Measurements from ENCODE around the gene MYOG. TPM values are rescaled to one million over a fixed set of nuclear protein-coding genes. Genes with fewer than 3 reads are reported as not detected.

Gene MYOG
- polyA plus RNA-seq, 6 donors from 2014 or later = not detected

DNA sequence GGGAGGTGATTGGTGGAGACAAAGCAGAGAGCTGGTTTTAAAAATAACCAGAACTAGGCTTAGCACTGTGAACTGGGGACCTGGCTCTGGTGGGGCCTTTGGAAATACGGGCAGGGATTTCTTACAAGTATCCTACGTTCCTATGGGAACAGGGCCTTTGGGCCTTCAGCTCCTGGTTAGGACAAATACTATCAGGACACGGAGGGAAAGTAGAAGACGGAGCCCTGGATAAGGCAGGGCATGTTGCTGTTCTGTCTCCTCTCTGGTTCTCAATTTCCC, 5.3 kb upstream of the MYOG start:
- ATAC-seq (ENCODE audit: low read depth in 2 of 2) (no peak), DNase-seq (no peak)
- no peaks in the 10 kb centered on the region for H3K4me1 Mint-ChIP-seq
- H3K9me3 Mint-ChIP-seq = peaks cover 15 to 27% (median 24%) of the 10 kb centered on the region in 7 donors
- no peak overlapping the region for H3K4me3 Mint-ChIP-seq
- H3K27ac Mint-ChIP-seq = peak overlapping the region in 1 of 6 donors; percentile 63
- peaks cover 11 to 26% of the 10 kb centered on the region in 2 donors for H3K36me3 Mint-ChIP-seq
- H3K27me3 Mint-ChIP-seq = peaks cover 27 to 68% (median 46%) of the 10 kb centered on the region in 3 donors

DNA sequence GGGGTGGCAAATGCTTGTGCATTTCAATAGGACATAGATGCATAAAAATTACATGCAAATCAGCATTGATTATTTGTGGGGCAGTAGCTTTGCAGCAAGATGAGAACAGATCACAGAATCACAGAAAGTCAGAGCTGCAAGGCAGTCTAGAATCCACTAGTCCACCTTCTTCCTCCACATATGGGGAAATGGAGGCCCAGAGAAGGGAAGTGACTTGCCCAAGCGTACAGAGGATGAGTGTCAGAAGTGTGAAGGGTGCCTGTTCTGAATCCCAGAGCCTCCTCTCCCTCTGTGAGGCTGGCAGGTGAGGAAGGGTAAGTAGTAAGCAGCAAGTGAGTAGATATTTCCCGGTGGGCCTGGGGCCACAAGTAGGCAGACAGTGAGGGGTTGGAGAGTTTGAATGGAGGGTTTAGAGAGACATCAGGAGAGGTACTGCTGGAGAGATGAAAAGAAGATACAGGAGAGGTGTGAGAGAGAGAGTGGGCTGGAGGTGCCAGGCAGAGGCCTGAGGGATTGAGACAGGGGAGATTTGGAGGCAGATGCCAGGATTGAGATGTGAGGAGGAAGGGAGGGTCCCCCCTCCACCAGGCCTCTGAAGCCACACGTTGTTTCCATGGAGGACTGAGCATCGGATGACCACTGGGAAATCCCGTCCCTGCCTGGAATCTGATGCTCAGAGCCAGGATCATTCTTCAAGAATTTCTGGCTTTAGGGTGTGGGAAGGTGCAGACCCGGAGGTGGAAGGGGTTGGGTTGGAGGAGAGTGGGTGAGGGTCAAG, 4.8 kb upstream of the MYOG start:
- Mint-ChIP-seq H3K9me3 (peaks cover 13 to 22% (median 19%) of the 10 kb centered on the region in 7 donors), H3K27me3 (peaks cover 27 to 63% (median 43%) of the 10 kb centered on the region in 3 donors), H3K4me1 (no peaks in the 10 kb centered on the region), H3K27ac (peak overlapping the region in 1 of 6 donors; percentile 63), H3K4me3 (no peak overlapping the region), H3K36me3 (peaks cover 8 to 23% of the 10 kb centered on the region in 2 donors)
- no peak for DNase-seq
- ATAC-seq (ENCODE audit: low read depth in 2 of 2) = no peak

DNA sequence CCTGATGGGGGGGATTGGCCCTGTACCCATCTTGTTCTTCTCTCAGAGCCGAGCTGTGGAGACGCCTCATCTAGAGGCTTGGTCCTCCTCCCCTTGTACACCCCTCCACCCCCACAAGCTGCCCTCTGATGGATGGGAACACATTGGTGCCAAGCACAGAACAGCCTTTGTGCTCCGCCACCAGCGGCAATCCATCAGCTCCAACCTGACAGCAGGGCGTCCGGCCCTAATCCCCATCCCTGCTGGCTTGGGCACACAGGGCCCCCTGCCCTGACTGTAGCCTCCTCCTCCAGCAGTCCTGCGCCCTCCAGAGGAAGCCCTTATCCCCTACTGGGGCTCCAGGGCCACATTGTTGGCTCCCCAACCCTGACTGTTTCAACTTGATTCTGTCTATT, 3.8 kb upstream of the MYOG start:
- ATAC-seq (ENCODE audit: low read depth in 2 of 2) = no peak
- Mint-ChIP-seq H3K9me3 (peaks cover 5 to 12% (median 9%) of the 10 kb centered on the region in 7 donors), H3K4me1 (no peaks in the 10 kb centered on the region), H3K27ac (peak overlapping the region in 1 of 6 donors; percentile 8), H3K36me3 (peaks cover 4 to 13% of the 10 kb centered on the region in 2 donors), H3K4me3 (no peak overlapping the region), H3K27me3 (peaks cover 21 to 53% (median 39%) of the 10 kb centered on the region in 3 donors)
- DNase-seq = no peak

DNA sequence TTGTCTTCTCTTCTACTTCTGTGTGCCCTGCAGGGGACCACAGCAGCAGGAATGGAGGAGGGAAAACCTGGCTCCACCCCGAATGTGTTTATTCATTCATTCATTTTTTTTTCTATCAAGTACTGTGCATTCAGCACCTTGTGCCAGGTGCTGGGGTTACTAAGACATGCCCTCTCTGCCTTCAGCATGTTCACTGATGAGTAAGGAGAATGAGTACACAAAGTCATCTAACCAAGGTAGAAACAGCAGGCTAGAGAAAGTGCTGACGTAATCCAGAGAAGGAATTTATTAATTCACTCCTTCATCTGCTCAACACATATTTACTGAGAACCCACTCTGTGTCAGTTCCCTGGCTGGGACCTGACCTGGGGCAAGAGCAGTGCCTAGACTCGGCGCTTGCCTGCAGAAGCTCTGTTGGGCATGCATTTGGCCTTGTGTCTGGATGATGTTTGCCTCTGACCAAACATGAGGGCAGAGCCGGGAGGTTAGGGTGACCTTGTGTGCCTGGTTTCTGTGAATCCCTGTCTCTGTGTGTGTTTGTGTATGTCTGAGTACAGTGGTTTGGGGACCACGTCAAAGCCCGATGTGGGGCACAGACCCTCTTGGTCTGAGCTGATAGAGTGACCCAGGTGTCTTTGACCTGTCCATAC, 3.3 kb upstream of the MYOG start:
- no peak for ATAC-seq (ENCODE audit: low read depth in 2 of 2)
- Mint-ChIP-seq H3K9me3 (peaks cover 0 to 7% (median 4%) of the 10 kb centered on the region in 7 donors), H3K27ac (no peak overlapping the region), H3K36me3 (peaks cover 0 to 8% of the 10 kb centered on the region in 2 donors), H3K4me1 (no peaks in the 10 kb centered on the region), H3K4me3 (no peak overlapping the region), H3K27me3 (peaks cover 21 to 49% (median 39%) of the 10 kb centered on the region in 3 donors)
- no peak for DNase-seq

DNA sequence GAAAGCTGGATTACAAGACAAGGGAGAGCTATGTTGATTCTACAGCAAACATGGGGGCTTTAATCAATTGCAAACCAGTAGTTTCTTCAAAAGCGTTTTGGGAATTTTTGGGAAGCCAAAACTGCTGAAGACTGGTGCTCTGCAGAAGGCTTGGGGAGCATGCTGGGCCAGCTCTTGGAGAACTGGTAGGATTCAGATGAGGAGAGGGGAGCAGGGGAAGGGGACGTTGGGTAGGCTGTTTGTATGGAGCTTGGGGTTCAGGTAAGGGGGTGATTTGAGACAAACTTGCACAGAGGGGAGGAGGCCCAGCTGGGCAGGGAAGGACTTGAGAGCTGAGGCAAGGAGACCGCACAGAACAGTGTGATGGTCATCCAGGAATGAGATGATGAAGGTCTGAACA, 2.6 kb upstream of the MYOG start:
- Mint-ChIP-seq H3K9me3 (peaks cover 0 to 6% (median 2%) of the 10 kb centered on the region in 7 donors), H3K27me3 (peaks cover 21 to 49% (median 39%) of the 10 kb centered on the region in 3 donors), H3K27ac (no peak overlapping the region), H3K4me1 (no peaks in the 10 kb centered on the region), H3K36me3 (peaks cover 0 to 7% of the 10 kb centered on the region in 2 donors), H3K4me3 (no peak overlapping the region)
- DNase-seq = no peak
- ATAC-seq (ENCODE audit: low read depth in 2 of 2) = no peak

DNA sequence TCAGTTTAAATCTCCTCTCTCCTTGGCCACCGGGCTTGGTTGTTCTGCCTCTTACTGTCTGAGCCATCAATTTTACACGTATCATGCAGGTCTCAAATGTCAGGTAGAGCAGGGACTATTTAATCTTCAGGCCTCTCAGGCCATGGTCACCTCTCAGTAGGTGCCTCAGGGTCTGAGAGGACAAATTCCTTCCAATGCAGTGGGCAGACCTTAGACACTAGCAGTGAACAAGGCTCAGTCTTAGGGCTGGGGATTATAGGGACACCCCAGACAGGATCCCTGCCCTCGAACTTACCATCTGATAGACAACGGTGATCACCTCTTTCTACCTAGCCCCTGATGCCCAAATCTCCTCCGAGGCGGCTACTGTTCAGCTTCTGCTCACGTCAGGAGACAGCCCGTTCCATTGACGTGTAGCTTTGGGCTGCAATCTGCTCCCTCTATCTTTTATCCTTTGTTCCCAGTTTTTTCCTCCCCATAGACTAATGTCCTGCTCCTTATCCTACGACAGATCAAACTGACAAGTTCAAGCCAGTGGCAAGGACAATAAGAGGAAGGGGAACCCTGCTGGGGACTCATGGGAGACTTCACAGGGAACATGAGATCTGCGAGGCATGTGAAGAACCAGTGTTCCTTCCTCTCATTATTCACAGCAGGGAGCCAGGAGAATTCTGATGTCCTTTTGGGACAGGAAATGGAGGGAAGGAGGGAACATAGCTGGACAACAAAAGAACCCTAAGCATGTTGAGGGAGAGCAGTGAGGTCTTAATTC, 1.4 kb upstream of the MYOG start:
- Mint-ChIP-seq H3K27ac (no peak overlapping the region), H3K4me3 (no peak overlapping the region), H3K9me3 (no peaks in the 10 kb centered on the region), H3K27me3 (peaks cover 15 to 39% (median 27%) of the 10 kb centered on the region in 3 donors), H3K4me1 (no peaks in the 10 kb centered on the region), H3K36me3 (peaks cover 0 to 7% of the 10 kb centered on the region in 2 donors)
- DNase-seq = no peak
- no peak for ATAC-seq (ENCODE audit: low read depth in 2 of 2)

DNA sequence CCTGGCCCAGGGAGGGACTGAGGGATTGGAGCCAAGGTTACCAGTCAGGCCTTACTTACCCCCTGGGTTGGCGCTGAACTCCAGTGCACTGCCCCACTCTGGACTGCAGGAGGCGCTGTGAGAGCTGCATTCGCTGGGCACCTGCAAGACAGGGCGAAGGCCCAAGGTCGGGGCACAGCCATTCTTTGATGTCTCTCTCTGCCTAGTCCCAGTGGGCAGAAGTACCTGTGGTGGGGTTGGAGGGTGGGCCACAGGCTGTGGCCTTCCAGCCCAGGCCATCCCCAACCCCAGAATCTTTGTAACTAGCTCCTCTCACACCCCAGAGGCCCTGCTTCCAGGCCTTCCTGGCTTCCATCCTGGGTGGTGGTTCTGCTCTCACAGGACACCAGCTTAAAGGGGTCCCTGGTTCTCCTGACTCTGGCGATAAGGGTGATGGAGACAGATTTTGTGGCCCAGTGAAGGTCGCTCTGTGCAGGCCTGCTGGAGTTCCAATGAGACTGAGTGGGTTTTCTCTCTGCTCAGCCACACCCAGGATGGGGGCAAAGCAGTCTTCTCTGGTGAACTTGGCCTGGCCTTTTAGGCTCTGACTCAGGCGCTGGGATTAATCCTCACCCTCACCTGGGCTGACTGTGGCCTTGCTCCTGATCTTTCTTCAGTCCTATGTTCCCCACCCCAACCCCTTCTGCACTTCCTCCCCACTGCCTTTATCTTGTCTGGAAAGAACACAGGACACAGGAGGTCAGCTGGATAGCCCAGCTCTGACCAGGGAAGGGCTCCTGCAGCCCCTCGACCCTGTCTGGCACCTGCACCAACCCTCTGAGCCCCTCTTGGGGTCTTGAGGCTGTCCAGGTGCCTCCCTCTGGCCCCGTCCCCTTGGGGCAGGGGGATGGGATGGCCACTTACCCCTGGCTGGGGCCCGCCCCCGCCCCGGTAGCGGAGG, 954 bp downstream of the MYOG start:
- peaks cover 17 to 31% (median 24%) of the 10 kb centered on the region in 3 donors for H3K27me3 Mint-ChIP-seq
- DNase-seq (no peak), ATAC-seq (ENCODE audit: low read depth in 2 of 2) (no peak)
- H3K4me3 Mint-ChIP-seq = peak overlapping the region in 1 of 8 donors; percentile 22
- H3K4me1 Mint-ChIP-seq = no peaks in the 10 kb centered on the region
- no peaks in the 10 kb centered on the region for H3K9me3 Mint-ChIP-seq
- H3K27ac Mint-ChIP-seq = no peak overlapping the region
- H3K36me3 Mint-ChIP-seq = no peaks in the 10 kb centered on the region

DNA sequence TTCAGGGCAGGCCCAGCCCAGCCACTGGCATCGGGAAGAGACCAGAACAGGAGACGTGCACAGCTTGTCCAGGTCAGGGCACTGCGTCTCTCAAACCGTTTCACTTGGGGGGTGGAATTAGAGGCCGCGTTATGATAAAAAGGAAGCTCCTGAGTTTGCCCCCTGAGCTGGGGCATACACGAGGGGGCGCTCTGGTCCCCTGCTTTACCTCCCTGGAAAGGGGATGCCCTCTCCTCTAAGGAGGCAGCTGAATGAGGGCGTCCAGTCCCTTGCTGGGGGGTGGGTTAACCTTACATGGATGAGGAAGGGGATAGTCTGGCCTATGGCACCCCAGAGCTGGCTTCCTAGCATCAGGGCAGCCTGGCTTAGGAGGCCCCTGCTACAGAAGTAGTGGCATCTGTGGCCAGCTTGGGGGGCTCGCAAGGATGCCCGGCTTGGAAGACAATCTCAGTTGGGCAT, 2.3 kb downstream of the MYOG start:
- Mint-ChIP-seq H3K9me3 (no peaks in the 10 kb centered on the region), H3K4me3 (no peak overlapping the region), H3K27ac (peak overlapping the region in 1 of 6 donors; percentile 7), H3K27me3 (peaks cover 24 to 34% (median 29%) of the 10 kb centered on the region in 3 donors), H3K36me3 (no peaks in the 10 kb centered on the region), H3K4me1 (no peaks in the 10 kb centered on the region)
- ATAC-seq (ENCODE audit: low read depth in 2 of 2) = no peak
- no peak for DNase-seq

DNA sequence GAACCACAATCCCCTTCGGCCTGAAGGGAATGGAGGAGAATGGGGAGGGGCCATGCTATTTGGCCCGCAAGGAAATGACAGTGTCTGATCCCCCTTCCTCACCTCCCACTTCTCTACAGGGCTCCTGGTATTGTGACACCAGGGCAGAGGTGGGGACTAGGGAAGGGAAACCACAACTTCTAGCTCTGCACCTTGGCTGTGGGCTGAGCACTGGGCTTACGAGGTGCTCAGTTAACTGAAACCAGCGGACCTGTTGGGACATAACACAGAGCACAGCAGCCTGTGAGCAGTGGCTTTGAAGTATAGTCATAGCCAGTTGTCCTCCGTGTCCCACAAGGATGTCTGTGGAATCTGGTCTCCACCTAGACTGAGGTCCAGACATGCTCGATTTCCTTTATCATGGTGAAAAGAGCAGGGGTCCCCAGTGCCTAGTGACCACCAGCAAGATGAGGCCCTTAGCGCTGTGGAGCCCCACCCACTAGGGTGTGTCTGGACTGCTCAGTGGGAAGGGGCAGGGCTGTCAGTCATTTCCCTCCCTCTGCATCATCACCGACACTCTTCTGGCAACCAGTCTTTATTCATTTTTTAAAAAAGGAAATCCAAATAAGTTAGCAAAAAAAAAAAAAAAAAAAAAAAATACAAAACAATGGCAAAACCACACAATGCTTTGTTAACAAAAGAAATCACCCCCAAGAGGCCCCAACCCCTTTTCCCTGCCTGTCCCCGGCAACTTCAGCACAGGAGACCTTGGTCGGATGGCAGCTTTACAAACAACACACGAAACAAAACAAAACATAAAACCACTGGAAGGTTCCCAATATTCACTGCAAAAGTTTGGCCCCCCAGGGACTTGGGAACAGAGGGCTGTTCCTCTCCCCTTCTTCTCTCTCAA, 3.0 kb downstream of the MYOG start:
- no peaks in the 10 kb centered on the region for H3K4me1 Mint-ChIP-seq
- no peak for DNase-seq

DNA sequence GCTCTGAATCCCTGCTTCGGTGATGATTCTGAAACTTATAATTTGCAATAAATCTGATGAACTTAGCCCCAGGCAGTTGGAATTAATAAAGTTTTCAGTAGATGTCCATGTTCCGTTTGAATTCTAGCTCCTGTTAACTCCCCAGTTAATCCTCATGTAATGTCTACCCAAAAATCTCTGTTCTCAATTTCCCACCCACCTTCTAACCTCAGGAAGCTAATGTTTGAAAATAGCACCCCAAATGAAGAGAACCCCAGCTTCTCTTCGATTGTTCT, 3.6 kb downstream of the MYOG start:
- DNase-seq = no peak
- H3K9me3 Mint-ChIP-seq = peaks cover 0 to 1% (median 0%) of the 10 kb centered on the region in 7 donors
- peaks cover 19 to 41% (median 30%) of the 10 kb centered on the region in 3 donors for H3K27me3 Mint-ChIP-seq
- H3K36me3 Mint-ChIP-seq = no peaks in the 10 kb centered on the region
- H3K27ac Mint-ChIP-seq = no peak overlapping the region
- no peak overlapping the region for H3K4me3 Mint-ChIP-seq
- ATAC-seq (ENCODE audit: low read depth in 2 of 2) = no peak
- H3K4me1 Mint-ChIP-seq = no peaks in the 10 kb centered on the region

More for the DNA sequence above, 3.0 kb downstream of the MYOG start:
- ATAC-seq (ENCODE audit: low read depth in 2 of 2) = no peak
- Mint-ChIP-seq H3K27ac (peak overlapping the region in 1 of 6 donors; percentile 44), H3K27me3 (peaks cover 19 to 40% (median 28%) of the 10 kb centered on the region in 3 donors), H3K9me3 (no peaks in the 10 kb centered on the region), H3K36me3 (no peaks in the 10 kb centered on the region), H3K4me3 (no peak overlapping the region)

DNA sequence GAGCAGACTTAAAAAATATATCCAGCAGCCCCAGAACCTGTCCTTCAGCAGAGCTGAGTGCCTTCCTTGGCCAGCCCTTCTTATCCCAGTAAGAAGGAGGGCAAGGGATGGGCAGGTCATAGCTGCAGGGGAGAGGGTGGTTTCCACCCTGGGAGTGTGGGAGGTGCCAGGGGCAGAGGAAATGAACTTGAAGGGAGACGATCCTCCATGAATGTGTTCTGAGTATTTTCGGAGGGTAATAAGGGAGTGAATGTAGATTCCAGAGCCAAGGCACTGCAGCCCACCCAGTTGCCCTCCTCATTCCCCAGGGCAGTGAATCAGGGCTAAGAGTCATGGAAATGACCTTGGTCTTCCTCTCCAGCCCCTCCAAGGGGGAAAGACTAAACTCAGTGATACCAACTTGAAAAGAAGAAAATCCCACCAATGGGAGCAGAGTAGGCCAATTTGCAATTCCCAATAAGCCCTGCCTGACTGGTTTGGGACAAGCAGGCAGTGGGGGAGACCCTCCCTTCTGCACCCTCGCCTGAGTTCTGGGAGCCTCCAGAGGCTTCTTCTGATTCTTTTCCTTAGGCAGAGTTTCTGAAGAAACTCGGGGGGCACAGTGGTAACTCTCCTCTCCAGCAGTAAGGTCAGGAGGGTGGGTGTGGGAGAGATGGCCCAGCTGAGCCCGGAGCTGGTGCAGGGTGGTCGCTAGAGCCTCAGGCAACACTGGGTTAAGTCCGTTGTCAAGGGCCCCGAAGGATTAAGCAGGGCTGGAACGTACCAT, 4.2 kb downstream of the MYOG start:
- ATAC-seq (ENCODE audit: low read depth in 2 of 2) (no peak), DNase-seq (no peak)
- Mint-ChIP-seq H3K27ac (no peak overlapping the region), H3K9me3 (peaks cover 0 to 1% (median 0%) of the 10 kb centered on the region in 7 donors), H3K4me1 (no peaks in the 10 kb centered on the region), H3K36me3 (no peaks in the 10 kb centered on the region), H3K27me3 (peaks cover 19 to 44% (median 30%) of the 10 kb centered on the region in 3 donors), H3K4me3 (no peak overlapping the region)

All from naive B cell (primary cell).